H1 (cell line): ENCODE results near the gene PIP5K1C. TPM values are rescaled to one million over a fixed set of nuclear protein-coding genes. Genes with fewer than 3 reads are reported as not detected.

Source experiments
- CTCF ChIA-PET: fragments of 300-600 bp; sonication (Branson Sonifier 250); formaldehyde crosslinking; loops from one replicate; lab custom pipeline; 2021; ENCODE audit not compliant: partially characterized antibody; lab: Charles Lee
- POLR2A ChIA-PET: fragments of 300-600 bp; sonication (Branson Sonifier 250); formaldehyde crosslinking; loops from one replicate; lab custom pipeline; 2021; ENCODE audit warnings: inconsistent platforms; ENCODE audit not compliant: partially characterized antibody; lab: Charles Lee
- DNase-seq, 2 experiments: peaks; one replicate each; pipeline versions ENCODE4 v3.0.0 to v3.0.0-alpha.2; 2010 to 2022; ENCODE audit warnings: low spot score in 2 of 2, low read depth in 1 of 2, mixed read lengths in 1 of 2
- FAIRE-seq: peaks from 2 replicates; lab custom pipeline; 2011; peaks lifted over from hg19 to GRCh38; lab: Jason Lieb, UNC
- H2AFZ ChIP-seq: 2 replicates; pipeline ENCODE4 v1.8.1; 2012; ENCODE audit warnings: low read length, inconsistent platforms
- H2AK5ac ChIP-seq: 2 replicates; pipeline ENCODE4 v1.6.1; 2013; ENCODE audit warnings: low read depth, low read length
- H2BK120ac ChIP-seq: replicated peaks from 2 replicates; pipeline ENCODE3; 2013; ENCODE audit warnings: low read depth, low read length, inconsistent platforms
- H2BK12ac ChIP-seq: 2 replicates; pipeline ENCODE4 v1.6.1; 2013; ENCODE audit warnings: low read depth, low read length
- H2BK15ac ChIP-seq: 2 replicates; pipeline ENCODE4 v1.6.1; 2013; ENCODE audit warnings: low read length
- H2BK20ac ChIP-seq: 2 replicates; pipeline ENCODE4 v1.6.1; 2013; ENCODE audit warnings: low read length
- H2BK5ac ChIP-seq: 2 replicates; pipeline ENCODE4 v1.6.1; 2013; ENCODE audit warnings: low read depth, low read length
- H3K14ac ChIP-seq: 2 replicates; pipeline ENCODE4 v1.6.1; 2013; ENCODE audit warnings: inconsistent platforms; ENCODE audit not compliant: insufficient read length
- H3K18ac ChIP-seq: 2 replicates; pipeline ENCODE4 v1.6.1; 2013; ENCODE audit warnings: low read length; ENCODE audit errors: extremely low read depth
- H3K23ac ChIP-seq: 2 replicates; pipeline ENCODE4 v1.6.1; 2013; ENCODE audit warnings: inconsistent platforms; ENCODE audit not compliant: insufficient read length
- H3K23me2 ChIP-seq: 2 replicates; pipeline ENCODE4 v1.6.1; 2013; ENCODE audit warnings: low read depth, low read length
- H3K27ac ChIP-seq: 2 replicates; pipeline ENCODE4 v1.6.1; 2011; ENCODE audit warnings: low read depth, low read length, inconsistent platforms
- H3K27me3 ChIP-seq, 4 experiments: replicated peaks in 1 of 4; 1 replicate in 1 of 4; 2 replicates in 3 of 4; pipeline versions ENCODE4 v1.6.1 to v1.8.1; 2011 to 2013; ENCODE audit warnings: low read length in 3 of 4, mild to moderate bottlenecking in 3 of 4, inconsistent platforms in 2 of 4, mixed read lengths in 2 of 4, moderate library complexity in 1 of 4; ENCODE audit not compliant: control insufficient read depth in 3 of 4, insufficient read depth in 3 of 4; ENCODE audit errors: extremely low read depth in 1 of 4
- H3K36me3 ChIP-seq, 4 experiments: 2 replicates each; pipeline versions ENCODE4 v1.6.1 to v1.8.1; 2011 to 2013; ENCODE audit warnings: mild to moderate bottlenecking in 4 of 4, low read length in 3 of 4, moderate library complexity in 2 of 4, control low read depth in 1 of 4, inconsistent platforms in 1 of 4; ENCODE audit not compliant: insufficient read depth in 4 of 4, control insufficient read depth in 2 of 4
- H3K4ac ChIP-seq: replicated peaks from 2 replicates; pipeline ENCODE3; 2013; ENCODE audit warnings: low read length, low read depth, mixed read lengths, inconsistent platforms; ENCODE audit not compliant: insufficient read length
- H3K4me1 ChIP-seq, 4 experiments: replicated peaks in 1 of 4; 1 replicate in 1 of 4; 2 replicates in 3 of 4; pipeline versions ENCODE4 v1.6.1 to v1.8.1; 2011 to 2013; ENCODE audit warnings: low read length in 3 of 4, inconsistent platforms in 2 of 4, mixed read lengths in 1 of 4; ENCODE audit not compliant: insufficient read depth in 4 of 4, control insufficient read depth in 3 of 4
- H3K4me2 ChIP-seq, 2 experiments: 2 replicates each; pipeline versions ENCODE4 v1.6.1 to v1.8.1; 2011 to 2013; ENCODE audit warnings: low read depth in 2 of 2, low read length in 2 of 2, control low read depth in 1 of 2, inconsistent platforms in 1 of 2, mild to moderate bottlenecking in 1 of 2; ENCODE audit not compliant: insufficient read depth in 1 of 2
- H3K4me3 ChIP-seq, 4 experiments: fragments of 200-600, 300-600 bp in 1 of 4; sonication (generic), shearing (Covaris generic), sonication (Bioruptor Twin) in 1 of 4; 2 replicates each; pipeline versions ENCODE4 v1.5.1 to v1.8.1; 2011 to 2016; ENCODE audit warnings: low read length in 4 of 4, low read depth in 3 of 4, control low read depth in 2 of 4, inconsistent platforms in 2 of 4, mild to moderate bottlenecking in 2 of 4, mixed read lengths in 1 of 4, moderate library complexity in 1 of 4; ENCODE audit not compliant: insufficient read depth in 2 of 4; ENCODE audit errors: extremely low read depth in 1 of 4
- H3K56ac ChIP-seq: replicated peaks from 2 replicates; pipeline ENCODE3; 2013; ENCODE audit warnings: low read depth, mild to moderate bottlenecking, mixed read lengths, low read length, inconsistent platforms; ENCODE audit not compliant: insufficient read length
- H3K79me1 ChIP-seq: 2 replicates; pipeline ENCODE4 v1.6.1; 2013; ENCODE audit warnings: low read depth, low read length, control low read depth
- H3K79me2 ChIP-seq, 2 experiments: 2 replicates each; pipeline versions ENCODE4 v1.6.1 to v1.8.1; 2012 to 2013; ENCODE audit warnings: low read length in 2 of 2, mild to moderate bottlenecking in 2 of 2, inconsistent platforms in 1 of 2; ENCODE audit not compliant: insufficient read depth in 2 of 2, control insufficient read depth in 1 of 2
- H3K9ac ChIP-seq, 4 experiments: replicated peaks in 1 of 4; 1 replicate in 1 of 4; 2 replicates in 3 of 4; pipeline versions ENCODE4 v1.6.1 to v1.8.1; 2011 to 2013; ENCODE audit warnings: low read depth in 3 of 4, low read length in 3 of 4, control low read depth in 2 of 4, mild to moderate bottlenecking in 2 of 4, moderate library complexity in 2 of 4, inconsistent platforms in 1 of 4; ENCODE audit errors: extremely low read depth in 1 of 4
- H3K9me3 ChIP-seq, 2 experiments: 2 replicates each; pipeline versions ENCODE4 v1.6.1 to v1.8.1; 2012 to 2013; ENCODE audit warnings: mild to moderate bottlenecking in 2 of 2, moderate library complexity in 2 of 2, control low read depth in 1 of 2, inconsistent platforms in 1 of 2, low read depth in 1 of 2, low read length in 1 of 2, mixed read lengths in 1 of 2; ENCODE audit not compliant: insufficient read depth in 2 of 2
- H4K20me1 ChIP-seq, 2 experiments: replicated peaks in 1 of 2; 2 replicates each; pipeline versions ENCODE3 to v1.8.1; 2011 to 2013; ENCODE audit warnings: inconsistent platforms in 2 of 2, low read length in 2 of 2, mild to moderate bottlenecking in 1 of 2; ENCODE audit not compliant: insufficient read depth in 2 of 2, control insufficient read depth in 1 of 2
- H4K5ac ChIP-seq: 2 replicates; pipeline ENCODE4 v1.6.1; 2013; ENCODE audit warnings: low read length, low read depth, mixed read lengths, inconsistent platforms; ENCODE audit not compliant: insufficient read length
- H4K8ac ChIP-seq: 2 replicates; pipeline ENCODE4 v1.8.0; 2013; ENCODE audit warnings: mild to moderate bottlenecking, moderate library complexity, low read length, inconsistent platforms; ENCODE audit not compliant: insufficient read depth; ENCODE audit errors: extremely low read depth
- H4K91ac ChIP-seq: replicated peaks from 2 replicates; pipeline ENCODE3; 2013; ENCODE audit warnings: low read length, mixed read lengths, inconsistent platforms; ENCODE audit not compliant: insufficient read length
- NANOG ChIP-seq: IDR thresholded peaks from 2 replicates; pipeline ENCODE4 v1.6.1; 2011; ENCODE audit warnings: low read length, low read depth, mild to moderate bottlenecking, inconsistent platforms; ENCODE audit not compliant: insufficient read depth, poor library complexity, severe bottlenecking
- RXRA ChIP-seq: IDR thresholded peaks from 2 replicates; pipeline ENCODE4 v1.6.1; 2011; ENCODE audit warnings: low read depth, mild to moderate bottlenecking, low read length, moderate library complexity; ENCODE audit not compliant: insufficient read depth
- SP1 ChIP-seq: IDR thresholded peaks from 2 replicates; pipeline ENCODE4 v1.6.1; 2011; ENCODE audit warnings: low read depth, low read length
- WGBS, 2 experiments: shearing (Covaris generic) in 1 of 2; methylation state at CpG; one replicate each; pipeline versions ENCODE4 v1.1.6 to v1.1.7; 2013 to 2015; ENCODE audit warnings: low lambda C conversion rate in 2 of 2, mixed read lengths in 2 of 2, inconsistent platforms in 1 of 2, low coverage in 1 of 2, missing lambda C conversion rate in 1 of 2; ENCODE audit not compliant: insufficient replicate concordance in 2 of 2, insufficient coverage in 1 of 2, insufficient read length in 1 of 2; ENCODE audit errors: extremely low coverage in 1 of 2, missing lambda C conversion rate in 1 of 2; 5-methylcytosine and 5-hydroxymethylcytosine counted together
- polyA plus RNA-seq, 7 experiments: library from polyadenylated mRNA; depleted of rRNA in 3 of 7; stranded (reverse) in 5 of 7; unstranded in 2 of 7; fragments of >200 nt in 5 of 7; fragments of 200-250 nt in 2 of 7; gene quantifications; 1 replicate in 5 of 7; 2 replicates in 1 of 7; 4 replicates in 1 of 7; pipeline versions ENCODE4 v1.2.1 to v1.2.3, GENCODE V29; 2011 to 2013; ENCODE audit warnings: missing spikeins in 2 of 7, mixed read lengths in 2 of 7
- total RNA-seq: library from RNA; stranded (reverse); fragmentation: NEBNext Ultra II Directional; extraction: Animal tissue kit (Norgen Biotek cat#: 25700); gene quantifications from 2 replicates; pipeline ENCODE4 v1.2.1, GENCODE V29; 2021

The PIP5K1C gene
- total and polyA plus RNA-seq, 2 of the 8 experiments (the other 6 are each of a cell fraction or from before 2014, with no cell fraction given): 10.6 to 32.9 TPM

DNA sequence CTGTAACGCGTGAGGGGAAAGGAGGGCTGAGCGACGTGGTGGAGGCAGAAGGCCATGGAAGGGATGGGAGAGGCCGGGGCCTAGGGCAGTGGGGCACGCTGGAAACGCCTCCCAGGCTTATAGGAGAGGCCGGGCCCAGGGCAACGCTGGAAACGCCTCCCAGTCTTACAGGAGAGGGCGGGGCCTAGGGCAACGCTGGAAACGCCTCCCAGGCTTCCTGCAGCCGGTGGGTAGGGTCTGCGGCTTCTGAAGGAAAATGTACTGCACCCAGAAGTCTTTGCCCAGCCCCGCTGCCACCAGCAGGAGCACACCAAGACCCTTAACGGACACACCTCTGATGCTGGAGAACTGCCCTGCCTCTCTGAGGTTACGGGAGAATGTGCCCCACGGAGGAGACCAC is 82.8 kb downstream of the PIP5K1C start:
- H4K91ac ChIP-seq: no peak overlapping the region
- H3K23ac ChIP-seq: no peak overlapping the region
- H2BK120ac ChIP-seq: no peak overlapping the region
- WGBS, 2 experiments: 90% methylated on average over 19 of the region's 19 CpGs; no CpG with 5 or more reads in 1 of the 2 experiments
- H2AFZ ChIP-seq: no peak overlapping the region
- H3K23me2 ChIP-seq: no peaks in the 10 kb centered on the region
- H4K8ac ChIP-seq: no peak overlapping the region
- H3K4me3 ChIP-seq: no peak overlapping the region
- H2BK5ac ChIP-seq: no peak overlapping the region
- no peak overlapping the region for H2BK15ac ChIP-seq
- H4K5ac ChIP-seq: no peak overlapping the region
- DNase-seq (no peak), FAIRE-seq (no peak)
- no peak overlapping the region for H3K27ac ChIP-seq
- no peak overlapping the region for H2BK12ac ChIP-seq
- H3K14ac ChIP-seq: no peak overlapping the region
- peaks cover 0 to 3% (median under 1%) of the 10 kb centered on the region in 4 experiments; a peak in 3 of 7 replicates for H3K4me1 ChIP-seq
- TF ChIP-seq SP1 (no peak), NANOG (no peak), RXRA (no peak)
- H3K79me2 ChIP-seq: no peaks in the 10 kb centered on the region
- no peak overlapping the region for H3K9ac ChIP-seq
- H3K36me3 ChIP-seq: peaks cover 0 to 6% (median 1%) of the 10 kb centered on the region in 4 experiments; a peak in 2 of 8 replicates
- H3K79me1 ChIP-seq: no peaks in the 10 kb centered on the region; the same call in 1 of the 2 replicates
- H3K56ac ChIP-seq: no peak overlapping the region
- ChIA-PET CTCF (interaction anchor here (0.9 to 7.3 kb wide), 4 partner anchors 9 to 32 kb away, joined by 3 to 38 read pairs (median 26); partner anchors contain the start of genes GIPC3 and TBXA2R), POLR2A (no interaction called here)
- H3K4ac ChIP-seq: no peak overlapping the region
- H3K18ac ChIP-seq: no peak overlapping the region
- H3K9me3 ChIP-seq: no peaks in the 10 kb centered on the region
- no peak overlapping the region for H3K4me2 ChIP-seq
- no peaks in the 10 kb centered on the region for H3K27me3 ChIP-seq
- no peak overlapping the region for H2AK5ac ChIP-seq
- H2BK20ac ChIP-seq: no peak overlapping the region
- H4K20me1 ChIP-seq: peaks cover under 1 to 13% of the 10 kb centered on the region in 2 experiments
